NCI-H526 treated with DMSO at 0.1 percent for 48 hours (cell line): ENCODE data around the gene HHIP.

Experiments used
- DNase-seq: peaks from one replicate; lab custom pipeline; 2025; lab: John Stamatoyannopoulos, UW

Gene HHIP

GRCh38 chr4:144709793-144710525 is 64.0 kb downstream of the HHIP start:
- DNase-seq = no peak

GRCh38 chr4:144710526-144710912 is 64.6 kb downstream of the HHIP start:
- no peak for DNase-seq

GRCh38 chr4:144711700-144712456 is 65.9 kb downstream of the HHIP start:
- DNase-seq = no peak

- no peak for DNase-seq
Observed at GRCh38 chr4:144712775-144713174, 66.8 kb downstream of the HHIP start.

GRCh38 chr4:144714166-144714565 is 68.2 kb downstream of the HHIP start:
- no peak for DNase-seq

DNA sequence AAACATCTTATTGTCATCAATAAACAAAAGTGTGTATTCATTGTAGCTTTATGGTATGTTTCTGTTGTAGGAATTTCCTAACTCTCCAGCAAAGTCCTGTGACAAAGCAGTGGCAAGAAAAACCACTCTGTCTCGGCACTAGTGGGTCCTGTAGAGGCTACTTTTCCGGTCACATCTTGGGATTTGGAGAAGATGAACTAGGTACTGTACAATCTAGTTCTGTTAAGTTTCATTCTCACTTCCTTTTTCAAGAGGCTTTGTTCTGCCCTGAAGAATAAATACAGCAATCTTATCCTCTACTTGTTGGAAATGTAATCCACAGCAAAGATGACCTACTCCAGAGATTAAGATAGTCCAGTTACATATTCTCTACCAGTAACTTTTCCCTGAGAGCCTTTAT is 69.3 kb downstream of the HHIP start:
- no peak for DNase-seq

GRCh38 chr4:144716778-144717177 is 70.8 kb downstream of the HHIP start:
- no peak for DNase-seq

DNA sequence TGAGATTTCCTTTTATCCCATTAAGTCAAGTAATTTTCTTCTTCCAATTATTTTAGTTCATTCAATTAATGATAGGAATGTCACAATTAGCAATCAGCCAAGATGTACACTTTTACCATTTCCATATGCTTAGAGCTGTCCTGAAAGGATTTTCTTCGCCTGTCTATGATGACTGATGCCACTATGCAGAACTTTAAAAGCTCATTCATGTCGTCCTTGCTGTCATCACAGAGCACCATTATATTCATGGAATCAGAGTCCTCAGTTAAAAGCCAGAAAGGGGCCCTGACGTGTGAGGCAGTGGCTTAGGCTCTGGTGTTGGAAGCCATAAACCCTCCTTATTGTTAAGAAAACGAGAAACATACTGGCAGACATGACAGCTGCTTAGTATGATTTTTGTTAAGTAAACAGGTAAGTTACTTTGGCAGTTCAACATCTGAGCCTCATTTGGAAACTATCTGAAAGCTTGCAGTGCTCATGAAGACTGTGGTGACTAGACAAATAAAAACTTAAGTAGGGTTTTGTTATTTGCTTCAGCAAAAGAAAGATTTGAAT is 73.1 kb downstream of the HHIP start:
- no peak for DNase-seq

GRCh38 chr4:144720491-144720890 is 74.5 kb downstream of the HHIP start:
- DNase-seq = no peak

- no peak for DNase-seq
Observed at GRCh38 chr4:144721994-144722393, 76.0 kb downstream of the HHIP start.

DNA sequence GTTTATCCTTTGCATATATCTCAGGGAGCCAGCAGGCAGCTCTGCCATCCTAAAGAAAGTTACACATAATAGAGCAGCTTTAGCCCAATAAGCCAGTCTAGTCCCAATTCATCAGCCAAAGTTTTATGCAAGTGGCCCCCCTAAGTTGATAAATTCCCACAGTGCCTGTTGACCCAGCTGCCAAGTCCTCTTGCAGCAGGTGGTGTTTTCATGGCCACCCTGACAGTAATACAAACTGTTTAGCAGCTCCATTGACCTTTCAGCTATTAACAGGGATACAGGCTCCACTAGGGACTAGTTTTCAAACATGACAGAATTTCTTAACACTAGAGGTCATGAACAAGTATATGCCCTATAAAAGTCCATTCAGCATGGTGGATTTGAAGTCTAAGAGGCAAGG is 77.5 kb downstream of the HHIP start:
- no peak for DNase-seq

GRCh38 chr4:144729175-144729574 is 83.2 kb downstream of the HHIP start:
- no peak for DNase-seq

DNA sequence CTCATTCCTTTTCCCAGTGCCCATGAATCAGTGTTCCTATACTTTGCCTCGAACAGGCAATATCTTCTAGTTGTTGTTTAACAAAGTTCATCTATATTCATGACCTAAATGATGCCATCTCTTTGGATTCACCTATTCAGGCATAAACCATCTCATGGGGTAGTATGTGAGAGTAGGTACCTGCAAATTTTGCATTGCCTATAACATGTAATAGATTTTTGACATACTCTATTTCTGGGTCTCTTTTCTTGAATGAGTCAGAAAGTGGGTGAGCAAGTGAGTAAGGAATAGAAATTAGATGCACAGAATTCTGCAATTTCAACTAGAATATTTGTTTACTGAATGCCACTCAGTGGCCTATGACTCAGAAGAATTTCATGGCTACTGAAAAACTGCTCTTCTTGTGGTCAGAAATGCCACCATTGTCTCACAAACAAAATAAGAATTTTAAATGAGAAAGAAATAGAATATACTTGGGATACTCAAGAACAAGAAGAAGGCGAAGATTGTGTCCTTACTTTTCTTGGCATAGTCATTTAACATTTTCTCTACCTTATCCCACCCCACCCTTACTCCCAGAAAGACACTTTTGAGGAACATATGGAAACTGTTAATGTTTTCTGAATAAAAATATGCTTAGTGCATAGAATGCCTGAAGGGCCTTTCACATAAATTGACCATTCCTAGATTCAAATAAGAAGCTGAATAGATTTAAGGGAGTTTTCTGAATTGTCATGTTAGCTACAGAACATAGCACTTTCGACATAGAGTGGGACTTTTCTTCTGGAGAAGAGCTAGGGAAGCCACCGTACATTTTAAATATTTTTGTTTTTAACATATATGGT is 86.8 kb downstream of the HHIP start:
- no peak for DNase-seq

DNA sequence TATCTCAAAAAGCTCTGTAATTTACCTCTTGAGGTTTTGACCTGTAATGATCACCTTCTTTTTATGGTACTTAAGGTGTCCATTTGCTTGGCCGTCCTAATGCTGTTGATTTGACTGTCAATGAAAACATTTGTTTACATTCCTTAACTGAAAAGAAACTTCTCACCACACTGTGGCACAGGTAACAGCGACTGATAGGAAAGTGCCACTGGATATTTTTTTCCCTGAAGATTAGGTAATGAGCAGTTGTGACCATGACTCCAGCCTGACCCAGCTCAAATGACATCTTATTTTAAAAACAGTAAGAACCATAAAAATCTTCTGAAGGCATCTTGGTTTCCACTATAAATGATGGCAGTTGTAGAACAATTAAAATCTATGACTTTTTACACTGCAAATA is 87.6 kb downstream of the HHIP start:
- peak; percentile 10 for DNase-seq

DNA sequence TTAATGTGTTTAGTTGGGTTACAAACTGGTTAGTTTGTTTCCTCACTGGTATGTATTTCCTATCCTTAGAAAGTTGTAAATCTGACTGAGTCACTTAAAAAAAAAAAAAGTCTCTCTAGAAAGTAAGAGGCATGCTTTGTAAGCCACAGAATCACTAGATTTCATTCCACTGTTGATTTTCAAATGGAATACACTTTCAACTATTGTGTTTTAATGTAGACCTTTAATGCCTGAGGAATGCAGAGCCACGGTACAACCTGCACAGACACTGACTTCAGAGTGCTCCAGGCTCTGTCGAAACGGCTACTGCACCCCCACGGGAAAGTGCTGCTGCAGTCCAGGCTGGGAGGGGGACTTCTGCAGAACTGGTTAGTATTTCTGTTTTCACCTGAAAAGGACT is 88.6 kb downstream of the HHIP start:
- no peak for DNase-seq

GRCh38 chr4:144738649-144739048 is 92.7 kb downstream of the HHIP start:
- DNase-seq = no peak

- DNase-seq = no peak
Observed at GRCh38 chr4:144739511-144740033, 93.6 kb downstream of the HHIP start.

DNA sequence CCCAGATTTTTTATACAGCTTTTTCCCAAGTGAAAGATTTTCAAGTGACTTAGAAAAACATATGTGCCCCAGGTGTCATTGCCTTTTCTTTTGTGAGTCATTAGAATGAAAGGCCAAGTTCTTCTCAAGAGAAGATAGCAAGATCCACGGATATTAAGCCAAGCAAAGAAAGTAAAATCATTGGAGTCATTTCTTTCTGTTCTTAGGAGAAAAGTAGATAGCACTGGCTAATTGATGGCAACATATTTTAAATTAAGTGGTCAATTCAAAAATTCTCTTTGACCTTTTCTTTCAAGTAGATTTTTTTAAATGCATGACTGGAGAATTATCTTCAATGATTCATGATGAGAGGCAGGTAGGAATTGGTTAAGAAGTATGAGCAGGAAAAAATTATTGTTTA is 94.4 kb downstream of the HHIP start:
- DNase-seq = no peak

GRCh38 chr4:144748814-144749555 is 103.0 kb downstream of the HHIP start:
- no peak for DNase-seq

DNA sequence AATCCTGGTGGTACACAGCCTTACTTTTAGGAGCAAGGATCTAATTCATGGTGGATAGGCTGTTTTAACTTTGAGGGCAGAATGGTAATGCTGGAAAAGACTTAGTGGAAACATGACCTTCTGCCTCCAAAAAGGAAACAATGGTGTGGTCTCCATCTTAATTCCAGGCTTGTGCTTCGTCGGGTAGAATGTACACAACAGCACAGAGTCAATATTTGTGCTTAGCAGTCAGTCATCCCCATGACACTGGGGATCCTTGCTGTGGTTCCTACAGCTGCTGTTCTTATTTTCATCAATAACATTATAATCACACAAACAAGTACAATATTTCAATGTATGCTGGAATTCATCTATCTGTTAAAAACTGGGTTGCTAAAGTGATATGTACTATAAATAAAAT is 104.4 kb downstream of the HHIP start:
- no peak for DNase-seq
